B cell (primary cell): Measurements from ENCODE around the gene CDK6.

Experiments used
- EZH2 ChIP-seq: IDR thresholded peaks from 2 replicates; pipeline ENCODE4 v1.6.1; 2012; ENCODE audit warnings: borderline replicate concordance, low read depth, mild to moderate bottlenecking, moderate library complexity, low read length; ENCODE audit not compliant: insufficient read depth, poor library complexity, severe bottlenecking
- TF ChIP-seq, protein P1 (sequence below): fragments of 200-600 bp; IDR thresholded peaks from one replicate; pipeline ENCODE4 v1.8.0; 2022; ENCODE audit warnings: antibody characterized with exemption, mild to moderate bottlenecking

GRCh38 chr7:92797284-92797683 lies 39.1 kb downstream of the CDK6 start:
- no peak for TF ChIP-seq EZH2
- TF ChIP-seq, protein P1, sequence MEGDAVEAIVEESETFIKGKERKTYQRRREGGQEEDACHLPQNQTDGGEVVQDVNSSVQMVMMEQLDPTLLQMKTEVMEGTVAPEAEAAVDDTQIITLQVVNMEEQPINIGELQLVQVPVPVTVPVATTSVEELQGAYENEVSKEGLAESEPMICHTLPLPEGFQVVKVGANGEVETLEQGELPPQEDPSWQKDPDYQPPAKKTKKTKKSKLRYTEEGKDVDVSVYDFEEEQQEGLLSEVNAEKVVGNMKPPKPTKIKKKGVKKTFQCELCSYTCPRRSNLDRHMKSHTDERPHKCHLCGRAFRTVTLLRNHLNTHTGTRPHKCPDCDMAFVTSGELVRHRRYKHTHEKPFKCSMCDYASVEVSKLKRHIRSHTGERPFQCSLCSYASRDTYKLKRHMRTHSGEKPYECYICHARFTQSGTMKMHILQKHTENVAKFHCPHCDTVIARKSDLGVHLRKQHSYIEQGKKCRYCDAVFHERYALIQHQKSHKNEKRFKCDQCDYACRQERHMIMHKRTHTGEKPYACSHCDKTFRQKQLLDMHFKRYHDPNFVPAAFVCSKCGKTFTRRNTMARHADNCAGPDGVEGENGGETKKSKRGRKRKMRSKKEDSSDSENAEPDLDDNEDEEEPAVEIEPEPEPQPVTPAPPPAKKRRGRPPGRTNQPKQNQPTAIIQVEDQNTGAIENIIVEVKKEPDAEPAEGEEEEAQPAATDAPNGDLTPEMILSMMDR: no peak
